ENCODE results near the gene KCNK15. TPM values are rescaled to one million over a fixed set of nuclear protein-coding genes. Genes with fewer than 3 reads are reported as not detected.

The KCNK15 gene
- total RNA-seq = 1.4 TPM

DNA sequence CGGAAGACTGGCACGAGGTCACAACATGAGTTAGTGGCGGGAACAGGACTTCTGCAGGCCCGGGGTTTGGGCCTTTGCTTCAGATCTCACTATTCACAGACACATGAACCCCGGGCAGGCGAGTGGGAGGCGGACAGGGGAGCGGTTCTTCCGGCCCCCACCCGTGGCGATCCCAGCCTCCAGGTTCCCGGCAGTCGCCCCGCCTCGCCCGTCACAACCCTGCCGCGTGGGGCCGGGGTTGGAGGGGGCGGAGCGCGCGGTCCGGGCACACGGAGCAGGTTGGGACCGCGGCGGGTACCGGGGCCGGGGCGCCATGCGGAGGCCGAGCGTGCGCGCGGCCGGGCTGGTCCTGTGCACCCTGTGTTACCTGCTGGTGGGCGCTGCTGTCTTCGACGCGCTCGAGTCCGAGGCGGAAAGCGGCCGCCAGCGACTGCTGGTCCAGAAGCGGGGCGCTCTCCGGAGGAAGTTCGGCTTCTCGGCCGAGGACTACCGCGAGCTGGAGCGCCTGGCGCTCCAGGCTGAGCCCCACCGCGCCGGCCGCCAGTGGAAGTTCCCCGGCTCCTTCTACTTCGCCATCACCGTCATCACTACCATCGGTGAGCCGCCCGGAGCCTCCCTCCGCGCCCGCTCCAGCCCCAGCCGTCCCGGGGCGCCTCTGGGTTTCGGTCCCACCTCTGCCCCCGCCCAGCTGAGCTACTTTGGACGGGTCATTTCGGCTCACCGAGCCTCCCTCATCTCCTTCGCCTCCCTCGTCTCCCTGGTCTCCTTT, at the start of gene KCNK15:
Gene KCNK15 (plus strand): TSS at position 268 of the 769 bp plus-strand sequence. CDS start 46 bp downstream, at position 314.

GRCh38 chr20:44714701-44715498, 30.8 kb upstream of the KCNK15 start, which contains the start of gene CCN5:
TSS of gene CCN5 (plus strand) at chr20:44715369. CDS start at chr20:44715391, 22 bp downstream.

Other genes starting within 250 kb of the KCNK15 start
- 51.0 TPM for gene SERINC3, start 223.8 kb upstream of the KCNK15 start, total RNA-seq
- gene PKIG, start 163.3 kb upstream of the KCNK15 start, total RNA-seq = 54.3 TPM
- gene ADA, start 94.2 kb upstream of the KCNK15 start, total RNA-seq = 5.7 TPM
- gene CCN5, start 30.5 kb upstream of the KCNK15 start, total RNA-seq = not detected
- gene RIMS4, start 64.7 kb downstream of the KCNK15 start, total RNA-seq = 12.0 TPM
- 128 TPM for gene YWHAB, start 139.8 kb downstream of the KCNK15 start, total RNA-seq
- 17.4 TPM for gene PABPC1L, start 164.2 kb downstream of the KCNK15 start, total RNA-seq
- 8.7 TPM for gene TOMM34, start 214.5 kb downstream of the KCNK15 start, total RNA-seq
- 40.8 TPM for gene STK4, start 220.6 kb downstream of the KCNK15 start, total RNA-seq